HG02885 (cell line): ENCODE data around the gene OR8G1.
"Not testable (repeated sequence)": the region's sequence is repeated elsewhere in the genome, so short reads cannot be mapped to it uniquely, and the experiment has no call there.

ENCODE experiments used
- ATAC-seq: cut with Tn5 transposase; IDR thresholded peaks from one replicate; pipeline ENCODE4 v1.9.1; 2021; ENCODE audit warnings: mild to moderate bottlenecking; ENCODE audit not compliant: unreplicated experiment, poor library complexity

Gene OR8G1, protein sequence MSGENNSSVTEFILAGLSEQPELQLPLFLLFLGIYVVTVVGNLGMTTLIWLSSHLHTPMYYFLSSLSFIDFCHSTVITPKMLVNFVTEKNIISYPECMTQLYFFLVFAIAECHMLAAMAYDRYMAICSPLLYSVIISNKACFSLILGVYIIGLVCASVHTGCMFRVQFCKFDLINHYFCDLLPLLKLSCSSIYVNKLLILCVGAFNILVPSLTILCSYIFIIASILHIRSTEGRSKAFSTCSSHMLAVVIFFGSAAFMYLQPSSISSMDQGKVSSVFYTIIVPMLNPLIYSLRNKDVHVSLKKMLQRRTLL

DNA sequence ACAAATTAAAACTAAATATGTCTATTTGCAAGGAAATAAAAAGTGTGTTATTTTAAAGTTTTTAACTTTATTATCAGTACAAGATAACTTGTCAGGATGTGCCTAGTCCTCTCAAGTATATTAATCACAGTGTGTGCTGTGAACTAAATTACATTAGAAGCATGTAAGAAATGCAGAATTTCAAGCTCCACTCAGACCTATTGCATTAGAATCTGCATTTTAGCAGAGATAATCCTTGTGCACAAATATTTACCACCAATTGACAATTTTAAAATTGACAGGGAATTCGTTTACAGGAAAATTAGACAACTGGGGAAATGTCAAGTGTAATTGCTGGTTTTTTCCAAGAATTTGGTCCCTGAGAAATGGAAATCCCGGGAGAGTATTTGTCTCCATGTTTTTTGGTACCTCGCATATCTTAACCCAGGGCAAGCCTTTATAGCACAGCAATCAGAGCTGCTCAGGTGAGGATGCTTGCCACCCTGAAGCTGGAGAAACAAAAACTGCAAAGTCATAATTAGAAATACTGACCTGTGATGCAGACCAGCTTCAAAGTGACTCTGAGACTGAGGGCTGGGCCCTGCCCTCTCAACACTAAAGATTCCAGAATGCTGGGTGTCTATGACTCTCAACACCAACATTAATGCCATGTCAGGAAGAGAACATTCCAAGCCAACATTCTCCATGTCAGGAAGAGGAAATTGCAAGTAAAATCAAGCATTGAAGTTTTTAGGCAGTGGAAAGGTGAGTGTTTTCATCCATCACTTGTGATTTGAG lies at the start of gene OR8G1:
Gene OR8G1 (plus strand): TSS at position 475 of the 777 bp plus-strand sequence. CDS start 8,581 bp downstream, outside the sequence.
- ATAC-seq: no peak

DNA sequence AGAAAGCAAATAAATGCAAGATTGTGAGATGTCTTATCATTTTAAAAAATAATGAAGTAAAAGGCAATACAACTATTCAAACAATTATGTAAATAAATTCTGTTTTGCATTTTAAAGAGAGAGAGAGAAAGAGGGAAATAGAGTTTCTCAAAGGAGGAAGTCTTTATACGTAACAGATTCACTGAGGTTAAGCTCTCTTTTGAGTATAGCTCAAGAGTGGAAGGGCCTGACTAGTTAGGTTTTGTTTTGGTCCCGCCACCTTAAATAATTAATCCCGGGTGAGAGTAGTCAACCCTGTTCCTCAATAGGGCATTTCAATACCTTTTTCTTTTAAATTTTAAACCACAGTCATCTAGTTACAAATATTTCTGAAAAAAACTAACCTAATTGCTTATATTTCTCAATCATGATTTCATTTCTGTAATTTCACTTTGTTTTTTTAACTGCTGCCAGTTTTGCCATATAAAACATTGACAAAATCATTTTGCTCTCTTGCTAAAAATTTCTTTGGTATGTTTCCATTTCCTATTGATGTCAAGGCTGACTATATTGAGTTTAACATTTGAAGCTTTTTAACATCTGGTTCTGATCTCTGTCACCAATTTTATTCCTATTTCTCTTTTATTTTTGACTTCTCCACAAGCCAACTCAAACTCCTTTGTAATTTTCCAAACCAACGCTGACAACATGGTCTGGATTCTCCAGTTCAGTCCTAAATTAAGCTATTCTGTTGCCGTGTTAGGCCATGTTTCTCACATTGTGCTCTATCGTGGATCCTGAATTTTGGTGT lies 47.5 kb upstream of the OR8G1 start:
- ATAC-seq: no peak

DNA sequence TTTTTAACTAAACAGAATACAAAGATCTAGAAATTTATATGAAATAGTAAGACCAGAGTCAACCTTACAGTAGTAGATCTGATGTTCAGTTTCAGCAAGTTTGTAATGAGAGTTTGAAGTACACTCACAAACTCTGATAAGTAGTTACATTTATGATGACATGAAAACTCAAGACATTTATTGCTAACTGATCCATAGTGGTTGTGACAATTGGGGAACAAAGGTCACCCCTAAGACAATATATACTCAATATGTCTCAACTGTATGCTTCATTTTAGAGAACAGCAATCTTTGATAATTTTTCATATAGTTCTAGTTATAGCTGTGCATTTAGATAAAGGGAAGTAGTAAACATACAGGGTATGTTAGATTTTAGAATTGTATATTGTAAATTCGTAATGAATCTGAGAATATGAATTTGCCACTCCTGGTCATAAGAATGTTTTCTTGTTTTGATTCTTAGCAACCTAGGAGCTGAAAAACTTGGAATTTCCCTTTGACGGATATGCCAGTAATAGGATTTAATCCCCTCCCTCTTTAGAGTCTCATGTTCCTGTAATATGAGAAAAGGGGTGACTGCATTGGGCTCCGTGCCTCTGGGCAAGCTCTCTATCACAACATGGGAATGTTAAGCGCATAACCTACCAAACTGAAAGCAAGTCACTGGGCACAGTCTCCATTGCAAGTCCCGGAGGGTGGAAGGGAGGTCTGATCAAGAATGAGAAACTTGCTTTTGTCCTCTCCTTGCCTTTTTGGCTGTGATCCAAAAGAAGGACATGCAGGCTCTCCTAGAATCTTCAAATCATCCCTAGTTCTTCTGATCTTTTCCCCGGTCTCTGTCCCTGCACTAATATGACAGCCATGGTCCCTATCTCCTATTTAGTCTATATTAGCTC lies 46.4 kb upstream of the OR8G1 start:
- no peak for ATAC-seq

DNA sequence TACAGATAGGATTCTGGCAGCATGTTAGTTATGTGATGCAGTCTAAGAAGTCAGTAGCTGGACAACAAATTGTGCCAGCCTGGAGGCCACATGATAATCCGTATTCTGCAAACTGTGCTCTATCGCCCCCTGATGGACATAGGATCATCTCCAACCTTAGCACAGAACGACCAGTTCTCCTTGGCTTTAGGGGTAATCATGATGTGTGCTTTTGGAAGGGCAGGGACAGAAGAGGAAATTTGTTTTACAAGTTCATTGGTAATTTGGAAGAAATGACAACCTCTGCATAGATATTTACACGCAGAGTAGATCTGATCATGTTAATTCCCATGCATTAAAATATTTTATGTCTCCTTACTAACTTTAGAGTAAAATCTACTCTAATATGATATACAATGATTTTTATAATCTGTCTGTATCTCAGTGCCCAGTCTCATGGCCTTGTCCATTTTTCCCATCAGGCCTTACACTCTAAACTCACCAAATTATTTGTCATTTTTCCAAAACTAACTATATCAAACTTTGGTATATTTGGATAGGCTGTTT lies 45.6 kb upstream of the OR8G1 start:
- ATAC-seq: peak; percentile 84

DNA sequence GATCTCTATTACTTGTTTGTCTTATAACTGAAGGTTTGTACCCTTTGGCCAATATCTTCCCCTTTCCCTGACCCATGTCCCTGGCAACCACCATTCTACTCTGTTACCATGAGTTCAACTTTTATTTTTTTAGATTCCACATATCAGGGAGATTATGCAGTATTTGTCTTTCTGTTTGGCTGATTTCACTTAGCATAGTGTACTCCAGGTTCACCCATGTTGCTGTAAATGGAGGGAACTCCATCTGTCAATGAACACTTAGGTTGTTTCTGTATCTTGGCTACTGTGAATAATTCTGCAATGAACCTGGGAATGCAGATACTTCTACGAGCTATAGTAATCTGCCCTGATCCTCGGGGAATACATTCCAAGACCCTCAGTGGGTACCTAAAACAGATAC lies 42.9 kb upstream of the OR8G1 start:
- no peak for ATAC-seq

DNA sequence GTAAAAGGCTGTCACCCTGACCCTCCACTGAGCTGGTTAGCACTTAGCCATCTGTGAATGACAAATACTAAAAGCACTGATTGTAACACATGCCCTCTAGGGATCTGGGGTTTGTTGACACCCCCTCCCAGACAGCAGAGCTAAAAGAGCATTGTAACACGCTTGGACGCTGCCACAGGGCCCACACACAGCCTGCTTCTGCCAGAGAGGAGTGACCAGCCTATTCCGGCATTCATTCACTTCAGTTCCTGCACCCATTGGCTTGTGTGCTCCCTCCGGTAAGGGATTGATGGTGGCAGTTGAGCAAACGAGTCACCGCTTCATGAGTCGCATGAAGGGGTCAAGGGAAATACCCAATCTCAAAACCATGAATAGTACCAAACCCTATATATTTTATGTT lies 42.0 kb upstream of the OR8G1 start:
- no peak for ATAC-seq

DNA sequence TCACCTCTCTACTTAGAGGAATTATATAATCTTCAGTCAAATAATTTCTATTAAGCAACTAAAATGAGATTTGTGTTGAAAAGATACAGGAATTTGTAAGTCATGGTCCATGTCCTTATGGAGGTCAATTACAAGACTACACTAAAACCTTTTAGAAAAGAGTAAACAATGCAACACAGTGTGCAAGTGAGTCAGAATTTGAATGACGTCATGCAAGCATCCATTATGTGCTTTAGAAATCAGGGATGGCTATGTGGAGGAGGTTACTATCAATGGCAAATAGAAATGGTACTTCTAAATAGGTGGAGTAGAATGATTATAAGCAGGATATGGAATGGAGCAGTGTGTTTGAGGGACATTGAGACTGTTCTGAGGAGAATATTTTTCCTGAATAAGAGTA lies 41.2 kb upstream of the OR8G1 start:
- no peak for ATAC-seq

DNA sequence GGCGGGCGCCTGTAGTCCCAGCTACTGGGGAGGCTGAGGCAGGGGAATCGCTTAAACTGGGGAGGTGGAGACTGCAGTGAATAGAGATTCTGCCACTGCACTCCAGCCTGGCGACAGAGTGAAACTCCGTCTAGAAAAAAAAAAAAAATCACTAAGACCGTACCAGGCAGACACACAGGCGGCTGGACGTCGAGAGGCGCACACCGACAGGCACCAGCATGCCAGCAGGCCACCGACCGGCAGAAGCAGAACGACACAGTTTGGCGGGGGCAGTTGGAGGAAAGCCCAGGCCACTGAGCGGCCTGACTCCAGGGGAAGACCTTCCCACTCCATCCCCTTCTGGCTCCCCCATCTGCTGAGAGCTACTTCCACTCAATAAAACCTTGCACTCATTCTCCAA lies 40.2 kb upstream of the OR8G1 start:
- ATAC-seq: no peak

DNA sequence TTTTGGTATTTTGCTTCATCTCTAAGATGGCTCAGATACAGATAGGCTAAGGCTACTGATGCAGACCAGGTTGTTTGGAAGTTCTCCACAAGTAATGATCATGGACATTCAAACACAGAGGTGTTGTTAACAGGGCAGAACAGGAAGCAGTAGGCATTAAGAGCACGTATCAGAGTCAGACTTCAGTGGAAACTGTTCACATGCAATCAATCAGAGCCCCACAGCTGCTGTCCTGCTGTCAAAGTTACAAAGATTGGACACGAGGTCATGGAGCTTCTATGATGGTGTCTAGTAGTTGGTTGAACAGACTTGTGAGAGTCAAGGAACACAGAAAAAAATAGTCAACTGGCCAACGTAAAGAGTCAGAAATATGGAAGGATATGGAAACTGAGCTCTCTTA lies 37.9 kb upstream of the OR8G1 start:
- no peak for ATAC-seq

DNA sequence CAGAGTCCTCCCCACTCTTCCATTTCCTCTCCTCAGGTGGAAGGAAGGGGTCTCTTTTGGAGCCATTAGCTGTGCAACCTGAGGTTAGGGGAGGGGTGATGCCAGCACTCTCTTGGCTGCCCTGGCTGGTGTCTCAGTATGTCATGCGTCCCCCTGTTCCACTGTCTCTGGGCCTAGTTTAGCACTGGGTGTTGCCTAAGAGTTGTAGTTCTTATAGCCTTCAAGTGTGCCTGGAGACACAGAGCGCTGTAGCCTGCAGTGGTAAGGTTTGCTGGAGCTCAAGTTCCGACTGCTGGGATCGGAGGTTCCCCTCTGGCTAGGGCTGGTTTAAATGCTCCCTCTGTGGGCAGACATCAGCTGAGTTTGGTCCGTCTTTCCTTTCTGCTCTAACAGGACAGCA lies 36.9 kb upstream of the OR8G1 start:
- ATAC-seq: no peak

DNA sequence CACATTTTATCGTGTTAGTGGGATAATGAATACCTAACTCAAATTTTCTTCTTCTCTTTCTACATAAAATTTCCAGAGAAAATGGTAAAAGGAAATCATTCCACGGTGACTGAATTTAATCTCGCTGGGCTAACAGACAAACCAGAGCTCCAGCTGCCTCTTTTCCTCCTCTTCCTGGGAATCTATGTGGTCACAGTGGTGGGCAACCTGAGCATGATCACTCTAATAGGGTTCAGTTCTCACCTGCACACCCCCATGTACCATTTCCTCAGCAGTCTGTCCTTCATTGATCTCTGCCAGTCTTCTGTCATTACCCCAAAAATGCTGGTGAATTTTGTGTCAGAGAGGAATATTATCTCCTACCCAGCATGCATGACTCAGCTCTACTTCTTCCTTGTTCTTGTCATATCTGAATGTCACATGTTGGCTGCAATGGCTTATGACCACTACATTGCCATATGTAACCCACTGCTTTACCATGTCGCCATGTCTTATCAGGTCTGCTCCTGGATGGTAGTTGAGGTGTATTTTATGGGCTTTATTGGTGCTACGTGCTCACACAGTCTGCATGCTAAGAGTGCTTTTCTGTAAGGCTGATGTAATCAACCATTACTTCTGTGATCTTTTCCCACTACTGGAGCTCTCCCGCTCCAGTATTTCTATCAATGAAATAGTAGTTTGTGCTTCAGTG lies 33.6 kb upstream of the OR8G1 start:
- no peak for ATAC-seq

DNA sequence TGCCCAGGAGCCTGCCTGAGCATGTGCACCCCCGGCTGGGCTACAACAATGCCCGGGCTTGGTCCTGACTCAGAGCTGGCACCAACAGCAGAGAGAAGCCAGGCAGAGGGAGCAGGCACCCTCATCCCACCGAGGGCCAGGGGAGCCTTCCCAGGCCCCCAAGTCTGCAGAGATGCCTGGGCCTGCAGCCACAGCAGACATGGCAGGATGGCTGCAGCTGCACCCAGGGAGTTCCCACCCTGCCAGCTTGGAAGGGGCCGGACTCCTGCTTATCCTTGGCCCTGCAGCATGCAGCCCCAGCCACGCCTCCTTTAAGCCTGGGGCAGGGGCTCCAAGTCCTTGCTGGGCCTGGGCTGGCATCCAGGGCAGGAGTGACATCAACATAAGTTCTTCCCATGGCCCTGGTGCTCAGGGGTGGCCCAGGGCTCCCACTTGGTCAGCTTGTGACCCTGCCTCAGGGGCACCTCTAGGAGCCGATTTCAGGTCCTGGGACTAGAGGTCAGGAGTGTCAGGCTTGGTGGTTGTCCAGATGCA lies 31.0 kb upstream of the OR8G1 start:
- ATAC-seq: no peak

DNA sequence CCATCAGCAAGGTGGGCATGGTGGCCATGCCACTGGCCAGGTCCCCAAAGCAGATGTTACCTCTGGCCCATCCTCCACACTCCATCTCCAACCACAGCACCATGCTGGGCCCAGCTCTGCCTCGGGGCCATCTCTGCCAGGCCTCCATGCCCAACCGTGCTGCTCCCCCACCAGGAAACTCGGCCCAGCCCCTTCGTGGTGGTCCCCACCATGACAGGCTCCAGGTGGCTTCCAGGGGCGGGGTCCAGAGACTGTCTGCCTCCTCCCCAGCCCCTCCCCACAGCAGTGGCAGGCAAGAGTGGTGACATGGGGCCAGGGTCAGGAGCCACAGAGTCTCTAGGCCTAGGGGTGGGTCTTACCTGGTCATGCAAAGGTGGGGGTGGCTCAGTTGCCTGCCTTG lies 30.5 kb upstream of the OR8G1 start:
- no peak for ATAC-seq

DNA sequence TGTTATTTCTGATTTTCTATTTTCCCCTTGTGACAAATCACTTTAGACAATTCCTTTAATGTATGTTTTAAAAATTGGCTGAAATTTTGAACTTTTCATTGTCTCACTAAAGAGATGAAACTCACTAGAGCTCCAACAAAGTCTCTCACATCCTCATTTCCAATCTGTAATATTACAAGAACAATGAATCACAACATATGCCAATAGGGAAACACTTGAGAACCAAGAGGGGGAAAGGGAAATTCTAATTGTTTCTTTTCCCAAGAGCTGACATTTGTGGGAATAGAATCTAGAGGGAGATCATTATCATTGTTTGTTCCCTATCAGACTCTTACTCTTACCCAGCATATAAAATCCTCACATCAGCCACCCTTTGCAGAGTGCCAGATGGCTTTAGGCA lies 29.6 kb upstream of the OR8G1 start:
- ATAC-seq: no peak

DNA sequence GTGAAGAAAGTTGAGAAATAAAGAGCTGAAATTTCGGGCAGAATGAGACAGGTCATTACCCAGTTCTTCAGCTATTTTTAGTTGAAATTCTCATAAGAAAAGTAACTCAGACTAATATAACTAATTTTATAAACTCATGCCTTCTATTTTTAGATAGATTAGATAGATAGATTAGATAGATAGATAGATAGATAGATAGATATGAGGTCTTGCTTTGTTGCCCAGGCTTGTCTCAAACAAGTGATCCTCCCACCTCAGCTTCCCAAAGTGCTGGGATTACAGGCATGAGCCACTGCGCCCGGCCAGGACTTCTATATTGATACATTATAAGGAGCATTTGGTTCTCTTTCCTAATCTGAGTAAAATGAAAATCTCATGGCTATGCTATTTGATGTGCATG lies 26.9 kb upstream of the OR8G1 start:
- no peak for ATAC-seq

DNA sequence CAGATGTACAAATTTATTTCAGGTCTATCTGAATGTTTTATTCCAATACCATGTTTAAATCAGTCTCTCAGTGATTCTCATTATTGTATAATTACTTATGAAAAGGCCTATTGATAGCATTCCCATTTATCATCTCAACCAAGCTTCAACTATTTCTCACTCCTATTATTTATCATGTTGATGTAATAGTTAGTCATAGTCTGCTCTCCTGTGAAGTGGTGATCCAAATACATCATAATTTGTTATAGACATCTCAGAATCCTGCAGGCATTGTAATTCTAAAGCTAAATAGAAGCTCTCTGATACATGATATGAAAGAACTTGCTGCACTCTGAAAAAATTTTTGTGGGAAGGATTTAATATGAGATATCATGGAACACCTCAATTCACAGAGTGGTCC lies 21.8 kb upstream of the OR8G1 start:
- no peak for ATAC-seq

DNA sequence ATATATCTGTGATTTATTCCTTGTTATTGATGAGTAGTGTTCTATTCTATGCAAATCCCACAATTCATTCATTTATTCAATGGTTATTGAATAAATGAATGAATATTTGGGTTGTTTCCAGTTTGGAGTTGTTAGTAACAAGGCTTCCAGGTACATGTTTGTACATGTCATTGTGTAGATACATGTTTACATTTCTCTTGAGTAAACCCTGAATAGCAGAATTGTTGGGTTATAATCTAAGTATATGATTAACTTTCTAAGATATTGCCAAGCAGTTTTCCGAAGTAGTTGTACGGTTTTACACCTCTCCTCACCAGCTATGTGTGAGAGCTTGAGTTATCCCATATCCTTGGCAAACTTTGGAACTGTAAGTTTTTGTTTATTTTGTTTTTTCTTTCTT lies 18.5 kb upstream of the OR8G1 start:
- ATAC-seq: no peak

DNA sequence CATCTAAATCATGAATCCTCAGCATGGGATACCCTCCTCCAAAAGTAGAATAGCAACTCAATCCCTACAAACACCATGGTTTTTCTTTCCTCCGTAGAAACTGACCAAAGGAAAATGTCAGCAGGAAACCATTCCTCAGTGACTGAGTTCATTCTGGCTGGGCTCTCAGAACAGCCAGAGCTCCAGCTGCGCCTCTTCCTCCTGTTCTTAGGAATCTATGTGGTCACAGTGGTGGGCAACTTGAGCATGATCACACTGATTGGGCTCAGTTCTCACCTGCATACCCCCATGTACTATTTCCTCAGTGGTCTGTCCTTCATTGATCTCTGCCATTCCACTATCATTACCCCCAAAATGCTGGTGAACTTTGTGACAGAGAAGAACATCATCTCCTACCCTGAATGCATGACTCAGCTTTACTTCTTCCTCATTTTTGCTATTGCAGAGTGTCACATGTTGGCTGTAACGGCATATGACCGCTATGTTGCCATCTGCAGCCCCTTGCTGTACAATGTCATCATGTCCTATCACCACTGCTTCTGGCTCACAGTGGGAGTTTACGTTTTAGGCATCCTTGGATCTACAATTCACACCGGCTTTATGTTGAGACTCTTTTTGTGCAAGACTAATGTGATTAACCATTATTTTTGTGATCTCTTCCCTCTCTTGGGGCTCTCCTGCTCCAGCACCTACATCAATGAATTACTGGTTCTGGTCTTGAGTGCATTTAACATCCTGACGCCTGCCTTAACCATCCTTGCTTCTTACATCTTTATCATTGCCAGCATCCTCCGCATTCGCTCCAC lies 16.1 kb upstream of the OR8G1 start:
- ATAC-seq: not testable (repeated sequence)
